NCI-H2107 treated with DMSO at 0.1 percent for 48 hours (cell line): ENCODE results near the gene ZNF575.
"Not testable (repeated sequence)": the region's sequence is repeated elsewhere in the genome, so short reads cannot be mapped to it uniquely, and the experiment has no call there.

ENCODE experiments used
- DNase-seq: peaks from one replicate; lab custom pipeline; 2025; ENCODE audit not compliant: unreplicated experiment; lab: John Stamatoyannopoulos, UW

The ZNF575 gene

DNA sequence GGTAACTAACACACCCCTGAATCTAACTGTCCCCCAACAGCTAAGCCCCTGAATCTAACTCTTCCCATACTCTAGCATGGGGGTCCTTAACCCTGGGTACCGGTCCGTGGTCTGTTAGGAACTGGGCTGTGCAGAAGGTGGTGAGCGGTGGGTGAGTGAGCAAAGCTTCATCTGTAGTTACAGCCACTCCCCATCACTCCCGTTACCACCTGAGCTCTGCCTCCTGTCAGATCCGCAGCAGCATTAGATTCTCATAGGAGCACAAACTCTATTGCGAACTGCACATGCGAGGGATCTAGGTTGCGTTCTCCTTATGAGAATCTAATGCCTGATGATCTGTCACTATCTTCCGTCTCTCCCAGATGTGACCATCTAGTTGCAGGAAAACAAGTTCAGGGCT lies 22.3 kb upstream of the ZNF575 start:
- DNase-seq: no peak

DNA sequence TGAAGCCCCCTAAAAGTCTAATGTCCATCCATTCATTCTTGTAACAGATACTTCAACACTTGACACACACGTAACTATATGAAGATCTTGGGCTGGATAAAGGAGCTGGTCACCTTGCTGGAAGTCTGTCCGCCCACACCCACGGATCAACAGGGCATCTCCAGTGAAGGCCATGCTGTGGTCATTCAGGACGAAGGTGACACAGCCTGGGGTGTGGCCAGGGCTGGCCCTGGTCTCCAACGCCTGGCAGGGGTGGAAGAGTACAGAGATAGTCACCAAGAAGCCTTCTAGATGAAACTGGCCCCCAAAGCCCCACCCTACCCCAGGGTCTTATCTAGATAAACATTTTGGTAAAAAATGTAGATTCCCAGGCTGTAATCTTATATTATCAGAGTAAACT lies 21.7 kb upstream of the ZNF575 start:
- no peak for DNase-seq

DNA sequence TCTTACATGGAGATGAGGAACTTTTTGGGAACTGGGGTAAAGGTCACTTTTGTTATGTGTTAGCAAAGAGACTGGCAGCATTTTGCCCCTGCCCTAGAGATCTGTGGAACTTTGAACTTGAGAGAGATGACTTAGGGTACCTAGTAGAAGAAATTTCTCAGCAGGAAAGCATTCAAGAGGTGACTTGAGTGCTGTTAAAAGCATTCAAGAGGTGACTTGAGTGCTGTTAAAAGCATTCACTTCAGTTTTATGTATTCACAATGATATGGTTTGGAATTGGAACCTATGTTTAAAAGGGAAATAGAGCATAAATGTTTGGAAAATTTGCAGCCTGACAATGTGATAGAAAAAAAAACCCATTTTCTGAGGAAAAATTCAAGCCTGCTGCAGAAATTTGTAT lies 20.6 kb upstream of the ZNF575 start:
- not testable (repeated sequence) for DNase-seq

DNA sequence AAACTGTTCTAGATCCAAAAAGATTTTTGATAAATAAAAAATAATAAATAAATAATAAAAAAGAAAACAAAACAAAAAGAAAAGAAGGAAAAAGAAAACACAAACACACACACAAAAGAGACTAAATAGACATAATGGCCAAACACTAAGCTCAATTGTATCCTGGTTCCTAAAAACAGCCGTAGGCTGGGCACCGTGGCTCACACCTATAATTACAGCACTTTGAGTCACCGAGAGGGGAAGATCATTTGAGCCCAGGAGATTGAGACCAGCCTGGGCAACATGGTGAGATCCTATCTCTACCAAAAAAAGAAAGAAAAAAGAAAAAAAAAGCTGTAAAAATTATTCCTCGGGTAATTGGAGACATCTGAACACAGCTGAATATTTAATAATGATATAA lies 14.9 kb upstream of the ZNF575 start:
- no peak for DNase-seq

DNA sequence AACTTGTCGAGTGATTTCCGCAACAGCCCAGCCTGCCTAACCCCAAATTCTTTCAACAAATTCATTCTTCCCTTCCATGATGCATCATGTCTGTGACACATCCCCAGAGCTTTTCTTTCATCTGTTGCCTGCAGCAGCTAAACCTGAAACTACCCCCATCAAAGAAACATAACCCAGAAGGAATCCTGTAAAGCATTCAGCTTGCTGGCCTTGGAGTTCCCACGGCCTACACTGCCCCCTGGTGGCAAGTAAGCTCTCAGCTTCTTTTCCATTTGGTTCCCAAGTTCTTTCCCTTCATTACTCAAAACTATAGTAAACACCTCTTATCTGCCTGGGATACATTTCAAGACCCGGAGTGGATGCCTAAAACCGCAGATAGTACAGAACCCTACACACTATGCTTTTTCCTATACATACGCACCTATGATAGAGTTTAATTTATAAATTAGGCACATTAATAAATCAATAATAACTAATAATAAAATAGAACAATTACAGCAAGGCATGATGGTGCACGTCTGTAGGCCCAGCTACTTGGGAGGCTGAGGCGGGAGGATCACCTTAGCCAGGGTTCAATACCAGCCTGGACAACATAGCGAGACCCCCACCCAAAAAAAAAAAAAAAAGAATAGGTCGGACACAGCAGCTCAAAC lies 13.4 kb upstream of the ZNF575 start:
- DNase-seq: peak; percentile 29

DNA sequence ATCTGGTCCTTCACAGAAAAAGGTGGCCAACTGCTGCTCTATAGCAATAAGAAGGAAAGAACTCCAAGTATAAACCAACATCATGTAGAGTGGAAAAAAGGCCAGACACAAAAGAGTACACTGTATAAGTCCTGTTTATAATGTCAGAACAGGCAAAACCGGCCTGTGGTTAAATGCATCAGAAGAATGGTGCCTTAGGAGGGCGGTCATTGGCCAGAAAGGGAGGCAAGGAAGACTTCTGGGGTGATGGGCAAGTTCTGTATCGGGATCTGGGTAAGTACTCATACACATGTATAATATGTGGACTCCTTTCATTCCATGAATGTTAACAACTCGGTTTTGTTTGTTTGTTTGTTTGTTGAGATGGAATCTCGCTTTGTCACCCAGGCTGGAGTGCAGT lies 10.1 kb upstream of the ZNF575 start:
- DNase-seq: no peak

DNA sequence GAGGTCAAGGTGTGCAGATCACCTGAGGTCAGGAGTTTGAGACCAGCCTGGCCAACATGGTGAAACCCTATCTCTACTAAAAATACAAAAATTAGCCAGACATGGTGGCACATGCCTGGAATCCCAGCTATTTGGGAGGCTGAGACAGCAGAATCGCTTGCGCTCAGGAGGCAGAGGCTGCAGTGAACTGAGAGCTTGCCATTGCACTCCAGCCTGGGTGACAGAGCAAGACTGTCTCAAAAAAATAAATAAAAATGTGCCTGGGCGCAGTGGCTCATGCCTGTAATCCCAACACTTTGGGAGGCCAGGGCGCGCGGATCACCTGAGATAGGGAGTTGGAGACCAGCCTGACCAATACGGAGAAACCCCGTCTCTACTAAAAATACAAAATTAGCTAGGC lies 9.3 kb upstream of the ZNF575 start:
- not testable (repeated sequence) for DNase-seq

DNA sequence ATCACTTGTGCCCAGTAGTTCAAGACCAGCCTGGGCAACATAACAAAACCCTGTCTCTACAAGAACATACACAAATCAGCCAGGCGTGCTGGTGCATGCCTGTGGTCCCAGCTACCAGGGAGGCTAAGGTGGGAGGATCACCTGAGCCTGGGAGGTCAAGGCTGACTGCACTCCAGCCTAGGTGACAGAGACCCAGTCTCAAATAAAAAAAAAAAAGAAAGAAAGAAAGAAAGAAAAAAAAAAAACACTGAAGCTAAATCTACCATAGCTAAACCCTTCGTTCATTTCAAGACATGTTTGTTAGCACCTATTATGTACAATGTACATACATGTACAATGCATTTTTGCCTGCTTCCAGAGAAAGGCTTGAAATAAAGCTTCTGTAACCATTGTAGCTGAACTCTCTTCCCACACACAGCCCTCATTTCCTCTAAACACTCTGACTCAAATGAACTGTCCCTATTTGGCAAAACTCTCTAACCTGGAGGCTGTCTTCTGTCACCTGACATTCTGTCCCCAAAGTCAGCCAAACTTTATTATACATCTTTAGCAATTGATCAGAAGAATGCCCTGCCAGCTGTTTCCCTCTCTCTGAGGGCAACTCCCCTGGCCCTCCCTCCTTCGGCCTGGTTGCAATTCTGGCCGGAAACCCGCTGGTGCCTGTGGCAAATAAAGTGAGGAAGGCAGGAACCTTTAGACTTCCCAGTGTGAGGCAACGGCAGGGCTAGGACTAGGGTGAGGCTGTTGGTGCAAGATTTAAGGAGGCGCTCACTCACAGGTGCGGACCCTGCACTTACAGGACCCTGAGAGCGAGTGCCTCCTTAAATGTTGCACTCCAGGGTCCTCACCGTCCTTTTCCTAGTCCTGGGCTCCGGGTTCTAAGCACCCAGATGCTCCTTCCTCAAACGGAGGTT lies 7.8 kb upstream of the ZNF575 start:
- DNase-seq: no peak

DNA sequence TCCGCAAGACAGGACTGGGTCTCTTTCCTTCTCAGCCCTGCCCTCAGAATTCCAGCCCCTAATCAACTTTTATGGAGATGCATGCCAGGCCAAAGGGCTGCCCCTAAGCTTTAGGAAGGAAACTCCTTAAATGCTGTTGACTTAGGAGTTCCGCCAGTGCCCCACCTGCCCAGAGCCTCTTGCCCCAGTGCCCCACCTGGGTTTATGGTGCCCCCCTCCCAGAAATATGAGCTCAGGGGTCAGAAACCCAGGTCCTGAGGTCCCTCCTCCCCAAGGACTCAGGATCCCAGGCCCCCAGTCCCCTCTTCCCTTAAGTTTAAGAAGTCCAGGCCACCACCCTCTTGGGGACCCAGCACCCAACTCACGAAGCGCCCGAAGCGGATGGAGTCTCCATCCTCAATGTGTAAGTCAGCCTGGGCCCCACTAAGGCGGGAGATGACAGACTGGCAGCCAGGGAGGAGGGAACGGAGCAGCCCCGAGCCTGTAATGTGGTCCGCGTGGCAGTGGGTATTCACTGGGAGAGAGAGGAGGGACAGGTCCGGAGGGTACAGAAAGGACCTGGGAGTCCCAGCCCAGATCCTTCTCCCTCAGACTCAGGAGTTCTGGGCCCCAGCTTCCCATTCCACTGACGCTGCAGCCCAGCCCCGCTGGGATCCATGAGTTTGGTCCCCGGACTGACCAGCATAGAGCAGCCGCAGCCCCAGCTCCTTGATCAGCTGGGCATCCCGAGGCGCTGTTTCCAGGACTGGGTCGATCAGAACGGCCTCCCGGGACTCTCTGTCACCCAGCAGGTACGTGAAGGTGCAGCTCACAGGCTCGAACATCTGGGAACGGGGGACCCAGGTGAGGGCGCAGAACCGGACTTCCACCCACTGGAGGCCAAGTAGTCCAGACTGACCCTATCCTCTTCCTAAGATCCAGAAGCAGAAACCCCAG lies 6.9 kb upstream of the ZNF575 start:
- DNase-seq: no peak

DNA sequence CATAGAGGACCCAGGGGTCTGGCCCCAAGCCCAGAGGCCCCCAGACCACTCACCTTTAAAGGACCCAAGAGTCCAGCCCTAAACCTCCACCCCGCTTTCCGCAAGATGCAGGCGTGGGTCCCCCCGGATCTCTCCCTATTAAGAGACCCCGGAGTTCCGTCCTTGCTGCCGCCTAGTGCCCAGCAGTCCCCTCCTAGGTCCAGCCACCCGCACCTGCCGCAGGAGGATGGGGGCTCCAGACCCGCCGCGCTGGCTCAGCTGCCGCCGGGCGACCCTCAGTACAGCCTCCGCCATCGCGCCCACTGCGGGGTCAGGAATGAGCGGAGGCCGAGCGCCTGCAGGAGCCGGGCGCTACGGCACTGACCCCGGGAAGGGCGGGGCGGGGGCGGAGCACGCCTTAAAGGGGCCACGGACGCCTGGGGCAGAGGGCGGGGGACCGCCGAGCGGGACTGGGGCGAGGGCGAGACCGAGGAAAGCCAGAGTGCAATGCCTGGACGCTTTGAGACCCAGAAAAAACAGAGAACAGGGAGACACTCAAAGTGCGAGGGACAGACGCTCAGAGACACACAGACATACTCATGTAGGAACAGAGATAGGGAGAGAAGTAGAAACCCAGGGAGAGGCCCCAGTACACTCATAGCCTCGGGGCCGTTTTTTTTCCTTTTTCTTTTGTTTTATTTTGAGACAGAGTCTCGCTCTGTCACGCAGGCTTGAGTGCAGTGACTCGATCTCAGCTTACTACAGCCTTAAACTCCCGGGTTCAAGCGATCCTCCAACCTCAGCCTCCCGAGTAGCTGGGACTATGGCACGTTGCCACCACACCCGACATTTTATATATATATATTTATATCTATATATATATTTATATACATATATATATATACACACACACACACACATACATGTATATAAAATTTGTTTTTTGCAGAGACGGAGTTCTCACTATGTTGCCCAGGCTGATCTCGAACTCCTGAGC lies 5.8 kb upstream of the ZNF575 start, which contains the start of gene ETHE1:
Gene ETHE1, minus strand, starts transcription at position 318 of the 976 bp plus-strand sequence. Its CDS starts 24 bp downstream, at position 294.
- no peak for DNase-seq

DNA sequence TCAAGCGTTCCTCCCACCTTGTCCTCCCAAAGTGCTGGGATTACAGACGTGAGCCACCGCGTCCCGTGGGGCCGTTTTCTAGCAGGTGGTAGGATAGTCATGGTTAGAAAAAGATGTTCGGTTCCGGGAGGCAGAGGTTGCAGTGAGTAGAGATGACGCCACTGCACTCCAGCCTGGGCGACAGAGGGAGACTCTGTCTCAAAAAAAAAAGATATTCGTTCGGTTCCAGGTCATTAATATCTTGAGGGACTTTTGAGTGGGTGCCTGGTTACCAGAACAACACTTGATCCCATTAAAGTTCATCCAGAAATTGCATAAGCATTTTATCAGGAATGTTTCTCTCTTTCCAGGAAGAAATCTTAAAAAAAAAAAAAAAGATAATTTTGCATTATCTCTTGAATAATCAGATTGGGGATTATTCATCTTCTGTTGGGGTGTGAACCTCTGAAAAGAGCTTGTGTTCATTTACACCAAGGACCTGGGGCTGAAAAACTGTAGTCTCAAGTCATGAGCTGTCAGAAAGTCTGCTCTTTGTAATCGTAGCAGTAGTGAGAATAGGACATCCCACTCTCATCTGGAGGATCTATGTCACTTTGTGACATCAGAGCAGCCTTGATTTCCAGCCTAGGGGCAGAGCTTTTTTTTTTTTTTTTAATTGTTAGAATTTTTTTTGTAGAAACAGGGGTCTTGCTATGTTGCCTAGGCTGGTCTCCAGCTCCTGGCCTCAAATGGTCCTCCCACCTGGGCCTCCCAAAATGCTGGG lies 4.9 kb upstream of the ZNF575 start:
- peak; percentile 42 for DNase-seq

DNA sequence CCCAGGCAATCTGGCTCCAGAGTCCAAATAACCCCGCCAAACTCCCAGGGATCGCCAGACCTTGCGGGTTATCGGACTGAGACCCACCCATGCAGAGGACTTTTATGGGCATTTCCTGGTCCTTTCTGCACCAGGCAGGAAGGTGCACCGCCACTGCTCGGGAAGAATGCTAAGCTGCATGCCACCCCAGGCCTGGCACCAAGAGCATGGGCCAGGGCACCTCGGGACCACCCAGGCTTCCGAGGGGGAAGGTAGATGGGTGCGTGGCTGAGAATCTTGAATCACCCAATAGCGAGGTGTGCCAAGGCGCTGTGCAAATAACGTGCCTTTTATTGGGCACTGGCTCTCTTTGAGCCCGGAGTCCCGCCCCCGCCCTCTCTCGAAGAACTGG lies 422 bp upstream of the ZNF575 start:
- DNase-seq: no peak

DNA sequence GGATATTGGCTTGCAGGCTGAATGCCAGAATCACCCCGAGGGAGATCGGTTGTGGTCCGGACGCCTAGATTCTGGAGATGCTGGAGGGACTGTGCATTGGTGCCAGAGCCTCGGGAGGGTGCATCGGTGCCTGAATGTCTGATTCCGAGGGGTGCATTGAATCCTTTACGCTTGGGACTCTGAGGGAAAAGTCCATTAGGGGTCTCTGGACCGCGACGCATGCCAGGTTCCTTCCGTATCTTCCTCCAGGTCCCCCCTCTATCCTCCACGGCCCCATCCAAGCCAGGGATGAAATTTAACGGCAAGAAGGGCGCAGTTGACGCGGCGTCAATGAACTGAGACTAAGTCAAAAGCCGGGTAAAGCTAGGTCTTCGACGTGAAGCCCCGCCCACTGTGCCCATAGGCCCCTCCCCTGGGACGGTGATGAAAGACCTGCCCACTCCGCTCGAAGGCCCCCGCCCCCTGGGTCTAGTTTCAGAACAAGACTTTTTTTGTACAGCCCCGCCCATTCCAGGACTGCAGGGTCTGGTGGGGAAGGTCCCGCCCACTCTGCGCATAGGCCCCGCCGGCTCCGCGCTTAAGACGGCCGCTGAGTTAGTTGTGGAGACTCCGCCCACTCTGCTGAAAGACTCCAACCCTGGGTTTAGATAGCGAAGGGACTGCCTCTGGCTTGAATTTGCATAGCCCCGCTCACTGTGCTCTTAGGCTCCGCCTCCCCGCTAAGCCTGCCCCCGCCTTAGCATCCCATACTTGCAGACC lies 737 bp downstream of the ZNF575 start:
- DNase-seq: peak; percentile 63

DNA sequence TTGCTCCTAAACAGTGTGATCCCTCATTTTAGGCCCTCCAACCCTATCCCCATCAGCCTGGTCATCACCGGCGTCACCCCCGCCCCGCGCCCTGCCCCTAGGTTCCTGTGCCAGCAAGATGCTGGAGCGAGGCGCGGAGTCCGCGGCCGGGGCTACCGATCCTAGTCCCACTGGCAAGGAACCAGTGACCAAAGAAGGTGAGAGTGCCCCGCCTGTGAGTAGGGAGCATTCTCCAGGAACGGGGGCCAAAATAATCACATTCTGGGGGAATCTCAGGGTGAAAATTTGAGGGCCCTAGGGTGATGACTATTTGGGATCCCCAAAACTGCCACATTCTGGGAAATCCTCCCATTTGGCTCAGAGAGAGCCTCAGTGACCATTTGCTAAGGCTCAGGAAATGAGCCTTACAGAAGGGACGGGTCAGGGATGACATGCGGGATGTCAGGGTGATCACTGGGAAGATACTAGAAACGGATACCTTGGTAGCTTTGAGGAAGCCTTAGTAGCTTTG lies 1.4 kb downstream of the ZNF575 start:
- DNase-seq: no peak

DNA sequence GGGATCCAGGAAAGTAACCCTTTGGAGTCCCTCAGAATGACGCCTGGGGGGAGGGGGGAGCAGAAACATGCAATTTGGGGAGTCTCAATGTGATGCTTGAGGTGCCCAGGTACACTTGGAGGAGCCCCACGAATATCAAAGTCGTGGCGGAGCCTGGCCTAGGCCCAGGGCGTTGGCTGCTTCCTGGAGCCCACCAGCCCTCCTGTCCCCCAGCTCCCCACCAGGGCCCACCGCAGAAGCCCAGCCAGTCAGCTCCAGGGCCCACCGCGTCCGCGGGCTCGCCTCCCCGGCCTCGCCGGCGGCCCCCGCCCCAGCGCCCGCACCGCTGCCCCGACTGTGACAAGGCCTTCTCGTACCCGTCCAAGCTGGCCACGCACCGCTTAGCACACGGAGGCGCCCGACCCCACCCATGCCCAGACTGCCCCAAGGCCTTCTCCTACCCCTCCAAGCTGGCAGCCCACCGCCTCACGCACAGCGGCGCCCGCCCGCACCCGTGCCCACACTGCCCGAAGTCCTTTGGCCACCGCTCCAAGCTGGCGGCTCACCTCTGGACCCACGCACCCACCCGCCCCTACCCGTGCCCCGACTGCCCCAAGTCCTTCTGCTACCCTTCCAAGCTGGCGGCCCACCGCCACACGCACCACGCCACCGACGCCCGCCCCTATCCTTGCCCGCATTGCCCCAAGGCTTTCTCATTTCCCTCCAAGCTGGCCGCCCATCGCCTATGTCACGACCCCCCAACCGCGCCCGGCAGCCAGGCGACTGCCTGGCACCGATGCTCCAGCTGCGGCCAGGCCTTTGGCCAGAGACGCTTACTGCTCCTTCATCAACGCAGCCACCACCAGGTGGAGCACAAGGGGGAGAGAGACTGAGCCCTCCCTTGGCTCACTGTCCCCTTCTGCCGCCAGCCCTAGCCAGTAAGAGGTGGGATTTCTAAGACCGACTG lies 2.1 kb downstream of the ZNF575 start:
- no peak for DNase-seq

DNA sequence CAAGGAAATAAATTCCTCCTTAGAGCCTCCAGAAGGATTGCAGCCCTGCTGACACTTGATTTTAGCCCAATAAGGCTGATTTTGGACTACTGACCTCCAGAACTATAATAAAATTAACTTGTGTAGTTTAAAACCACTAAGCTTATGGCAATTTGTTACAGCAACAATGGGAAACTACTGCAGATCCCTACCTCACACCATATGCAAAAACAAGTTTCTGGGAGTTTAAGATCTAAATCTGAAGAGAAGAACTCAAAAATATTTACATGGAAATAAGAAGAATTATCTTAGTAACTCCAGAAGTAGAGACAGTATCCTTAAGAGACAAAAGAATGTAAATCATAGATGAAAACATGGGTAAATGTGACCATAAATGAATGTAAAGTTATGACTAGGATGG lies 5.9 kb downstream of the ZNF575 start:
- DNase-seq: no peak

DNA sequence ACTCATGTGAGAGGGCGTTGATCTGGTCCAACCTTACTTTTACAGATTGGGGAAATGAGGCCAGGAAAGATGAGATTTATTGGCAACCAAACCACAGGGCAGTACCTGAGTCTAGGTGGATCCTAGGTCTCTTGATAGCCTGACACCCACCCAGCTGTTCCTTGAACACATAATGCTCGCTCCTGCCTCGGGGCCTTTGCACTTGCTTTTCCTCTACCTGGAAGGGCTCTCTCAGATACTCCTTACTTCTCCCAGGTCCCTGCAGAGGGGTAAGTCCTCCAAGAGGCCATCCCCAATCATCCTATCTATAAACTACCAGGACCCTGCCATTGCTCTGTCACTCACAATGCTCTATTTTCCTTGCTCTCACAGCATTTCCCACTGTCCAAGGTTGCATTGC lies 7.4 kb downstream of the ZNF575 start:
- DNase-seq: no peak
